T-helper 1 cell treated with Interleukin-12 subunit alpha and Interleukin-12 subunit beta and Interleukin-4 antibody, amounts not matched to agents 30 ng/mL and 1 ng/mL, for 36 hours (primary cell): ENCODE results near the gene ARHGEF16. TPM values are rescaled to one million over a fixed set of nuclear protein-coding genes. Genes with fewer than 3 reads are reported as not detected.

Experiments used
- intact Hi-C: fragments of 100-400 bp; cut with micrococcal nuclease; formaldehyde crosslinking; loops from one replicate; pipeline ENCODE4 v1.15.1; 2024
- total RNA-seq: library from RNA; stranded (reverse); gene quantifications from 2 replicates; pipeline ENCODE4 v1.2.3, GENCODE V29; 2022

Gene ARHGEF16
- total RNA-seq, 1 donor from 2014 or later: not detected

DNA sequence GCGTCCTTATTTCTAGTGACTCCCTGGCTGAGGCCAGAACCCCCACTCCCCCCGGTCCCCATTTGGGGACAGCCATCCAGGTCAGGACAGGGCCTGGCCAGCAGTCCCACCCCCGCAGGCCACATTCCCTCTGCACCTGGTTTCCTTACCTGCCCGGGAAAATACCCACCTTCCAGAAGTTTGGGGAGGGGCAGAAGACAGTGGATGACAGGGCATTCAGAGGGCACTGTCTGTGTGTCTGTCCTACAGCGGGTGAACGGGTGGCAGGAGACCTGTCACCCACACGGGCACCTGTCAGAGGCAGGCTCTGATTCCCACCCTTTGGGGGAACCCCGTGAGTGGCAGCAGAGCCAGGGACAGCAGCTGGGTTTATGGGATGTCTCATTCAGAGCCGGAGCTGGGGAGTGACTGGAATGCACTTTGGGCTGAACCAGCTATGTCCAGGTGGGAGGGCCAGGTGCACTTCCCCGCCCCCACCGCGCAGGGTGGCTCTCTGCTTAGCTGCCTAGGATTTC is 2.0 kb downstream of the ARHGEF16 start:
- intact Hi-C loops: no loop called here

- intact Hi-C loops: no loop called here
Observed at GRCh38 chr1:3456964-3457909, 2.8 kb downstream of the ARHGEF16 start.

- intact Hi-C loops: no loop called here
Observed at GRCh38 chr1:3457910-3458883, 3.7 kb downstream of the ARHGEF16 start.

DNA sequence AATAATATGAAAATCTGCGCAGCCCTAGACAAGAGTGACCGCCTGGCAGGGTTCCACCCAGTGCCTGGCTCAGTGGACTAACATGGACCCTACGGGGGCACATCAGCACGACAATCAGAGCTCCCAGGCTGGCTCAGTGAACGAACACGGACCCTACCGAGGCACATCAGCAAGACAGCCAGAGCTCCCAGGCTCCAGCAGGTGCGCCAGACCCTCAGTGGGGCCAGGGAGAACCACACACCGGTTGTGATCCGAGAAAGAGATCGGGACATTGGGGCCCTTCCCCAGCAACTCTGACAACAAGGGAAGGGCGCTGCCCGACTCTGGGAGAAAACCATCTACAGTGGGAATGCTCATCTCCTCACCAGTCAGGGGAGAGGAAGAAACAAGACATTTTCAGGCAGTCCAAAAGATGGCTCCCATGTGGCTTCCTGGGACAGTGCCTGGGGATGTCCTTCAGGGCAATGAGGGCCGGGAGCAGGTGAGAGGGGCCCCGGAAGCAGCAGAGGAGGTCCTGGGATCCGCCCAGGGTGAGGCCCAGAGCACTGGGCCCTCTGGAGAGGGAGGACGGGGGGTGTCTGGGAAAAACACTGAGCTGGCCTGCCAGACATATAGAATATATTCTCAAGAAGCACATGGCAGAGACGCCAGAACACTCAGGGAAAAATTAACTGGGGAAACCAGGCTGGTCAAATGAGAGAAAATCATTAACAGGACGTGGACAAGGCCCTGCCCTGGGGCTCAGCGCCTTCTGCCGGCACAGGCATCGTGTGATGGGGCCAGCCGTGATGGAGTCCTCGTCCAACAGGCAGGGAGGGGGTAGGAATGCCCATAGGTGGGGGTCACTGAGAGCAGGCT is 4.8 kb downstream of the ARHGEF16 start:
- intact Hi-C loops: no loop called here

DNA sequence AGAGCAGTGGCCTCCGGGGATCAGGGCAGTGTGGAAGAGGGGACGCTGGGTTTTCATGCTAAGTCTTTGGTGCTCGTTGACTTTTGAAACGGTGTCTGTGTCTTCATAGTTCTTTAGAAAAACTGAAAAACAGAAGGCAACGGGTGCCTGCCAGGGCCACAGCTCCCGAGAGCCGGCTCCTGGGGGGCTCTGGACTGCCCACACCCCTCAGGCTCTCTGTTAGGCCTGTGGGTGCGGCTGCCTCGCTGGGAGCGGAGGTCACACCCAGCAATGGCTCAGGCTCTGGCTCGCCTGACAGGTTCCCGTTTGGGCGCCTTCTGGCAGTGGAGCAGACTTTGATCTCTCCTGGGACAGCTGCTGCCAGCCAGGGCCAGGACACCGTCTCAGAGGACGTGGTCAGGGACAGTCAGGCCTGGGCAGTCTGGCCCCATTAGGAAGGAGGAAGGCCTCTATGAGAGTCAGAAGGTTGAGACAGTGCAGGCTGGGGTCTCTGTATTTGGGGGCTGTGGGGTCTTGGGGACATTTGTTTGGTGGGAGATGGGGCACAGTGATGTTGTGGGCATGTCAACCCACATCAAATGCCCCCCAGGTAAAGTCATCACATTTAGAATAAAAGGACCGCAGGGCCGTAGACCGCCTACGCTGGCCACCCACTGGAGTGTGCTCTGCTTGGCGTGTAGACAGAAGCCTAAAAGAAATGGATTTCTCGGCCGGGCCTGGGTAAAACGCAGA is 5.6 kb downstream of the ARHGEF16 start:
- intact Hi-C loops: no loop called here

DNA sequence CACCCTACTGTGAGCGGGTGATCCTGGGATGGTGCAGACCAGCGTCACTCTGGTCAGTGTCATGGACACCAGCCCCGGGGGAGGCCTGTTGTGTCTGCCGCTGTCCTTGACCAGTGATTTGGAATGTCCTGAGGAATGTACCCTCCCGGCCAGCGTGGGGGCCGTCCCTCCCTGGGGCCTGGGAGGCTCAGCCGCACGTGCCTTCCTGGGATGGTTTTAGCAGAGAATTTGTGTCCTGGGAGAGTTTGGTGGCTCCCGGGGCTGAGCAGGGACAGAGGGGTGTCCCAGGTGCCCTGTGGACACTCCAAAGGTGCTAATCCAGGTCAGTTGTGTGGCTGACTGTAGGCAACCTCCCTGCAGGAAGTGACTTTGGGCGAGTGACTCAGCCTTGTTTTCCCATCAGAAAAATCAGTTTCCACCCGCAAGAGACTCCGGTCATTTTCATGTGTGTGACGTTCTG is 6.2 kb downstream of the ARHGEF16 start:
- intact Hi-C loops: no loop called here

DNA sequence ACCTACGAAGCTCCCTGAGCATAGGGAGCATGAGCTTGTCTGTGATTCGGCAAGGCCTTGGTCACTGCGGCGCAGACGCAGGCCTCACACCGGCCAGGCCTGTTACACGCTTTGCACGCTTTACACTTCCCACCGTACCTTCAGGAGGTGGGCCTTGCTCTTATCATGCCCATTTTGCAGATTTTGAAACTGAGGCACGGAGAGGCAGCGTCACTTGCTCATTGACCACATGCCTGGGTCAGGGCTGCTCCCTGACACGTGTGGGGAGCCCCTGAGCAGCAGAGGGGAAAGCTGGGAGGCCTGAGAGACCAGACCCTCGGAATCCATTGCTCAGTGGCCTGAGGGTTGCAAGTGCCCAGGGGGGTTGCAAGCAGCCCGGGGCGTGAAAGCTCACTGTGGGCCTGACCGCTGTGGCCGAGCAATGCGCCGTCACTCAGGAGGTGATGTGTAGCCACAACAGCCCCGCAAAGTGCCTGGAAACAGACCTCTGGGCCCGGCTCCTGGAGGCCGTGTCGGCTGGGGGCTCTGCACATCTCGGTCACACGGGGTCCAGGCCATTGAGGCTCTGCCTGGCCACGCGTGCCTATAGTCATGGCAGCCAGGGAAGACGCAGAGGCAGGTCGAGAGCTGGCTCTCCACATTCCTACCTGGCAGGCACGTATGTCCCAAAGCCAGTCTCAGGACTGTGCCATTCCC is 6.9 kb downstream of the ARHGEF16 start:
- intact Hi-C loops: no loop called here

GRCh38 chr1:3461934-3462275 is 7.4 kb downstream of the ARHGEF16 start:
- intact Hi-C loops: no loop called here

- intact Hi-C loops: no loop called here
Observed at GRCh38 chr1:3462356-3463012, 8.0 kb downstream of the ARHGEF16 start.

GRCh38 chr1:3463013-3463385 is 8.5 kb downstream of the ARHGEF16 start:
- intact Hi-C loops: no loop called here

GRCh38 chr1:3463408-3463863 is 9.0 kb downstream of the ARHGEF16 start:
- intact Hi-C loops: no loop called here

- intact Hi-C loops: no loop called here
Observed at GRCh38 chr1:3463891-3464648, 9.6 kb downstream of the ARHGEF16 start.

DNA sequence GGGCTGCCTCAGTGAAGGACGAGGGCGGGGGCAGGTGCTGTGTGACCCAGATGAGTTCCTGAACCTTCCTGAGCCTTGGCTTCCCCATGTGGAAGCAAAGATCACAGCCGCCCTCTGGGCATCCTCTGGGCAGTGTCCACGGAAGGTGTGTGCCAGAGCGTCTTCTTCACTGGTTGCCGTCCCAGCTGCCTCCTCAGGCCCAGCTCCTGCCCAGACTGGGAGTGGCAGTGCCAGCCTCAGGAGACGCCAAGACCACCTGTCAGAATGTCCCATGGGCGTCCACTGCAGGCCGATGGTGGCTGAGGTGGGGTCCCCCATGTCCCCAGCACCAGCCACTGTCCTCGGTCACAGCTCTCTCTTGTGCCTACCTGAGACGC is 10.2 kb downstream of the ARHGEF16 start:
- intact Hi-C loops: no loop called here

- intact Hi-C loops: no loop called here
Observed at GRCh38 chr1:3465091-3465934, 10.8 kb downstream of the ARHGEF16 start.

DNA sequence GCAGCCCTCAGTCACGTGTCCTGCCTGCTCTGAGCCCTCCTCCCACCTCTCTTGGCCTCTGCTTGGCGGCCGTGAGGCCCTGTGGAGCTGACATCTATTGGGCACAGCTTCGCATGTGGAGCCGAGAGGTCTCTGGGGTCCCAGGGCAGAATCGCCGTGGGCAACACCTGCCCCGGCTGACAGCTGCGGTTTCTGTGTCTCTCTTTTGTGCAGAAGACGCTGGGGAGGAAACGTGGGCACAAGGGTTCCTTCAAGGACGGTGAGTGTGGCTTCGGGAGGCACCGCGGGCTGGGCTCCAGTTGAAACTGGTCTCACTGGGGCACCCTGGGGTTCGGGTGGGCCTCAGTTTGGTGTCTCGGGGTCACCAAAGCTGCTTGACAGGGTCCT is 11.5 kb downstream of the ARHGEF16 start:
- intact Hi-C loops: no loop called here

- intact Hi-C loops: no loop called here
Observed at GRCh38 chr1:3466366-3467075, 12.1 kb downstream of the ARHGEF16 start.
